GM12878 (cell line): ENCODE data around the gene DPEP1. TPM values are rescaled to one million over a fixed set of nuclear protein-coding genes. Genes with fewer than 3 reads are reported as not detected.

Experiments used
- ATAC-seq: fragments of 200-7000 bp; cut with Tn5 transposase; 3 replicates; pipeline ENCODE4 v1.9.1; 2020; ENCODE audit warnings: mild to moderate bottlenecking, moderate library complexity
- BruUV-seq: library from RNA; stranded (reverse); fragments of 400-500 nt; replicated peaks from 2 replicates; lab custom pipeline; 2021; lab: Mats Ljungman, UMichigan
- CTCF ChIA-PET: fragments of 300-600 bp; sonication (Branson Sonifier 250); formaldehyde crosslinking; extraction: SDS; loops from one replicate; lab custom pipeline; 2021; ENCODE audit warnings: inconsistent platforms; lab: Yijun Ruan, JAX
- POLR2A ChIA-PET: fragments of 350-600 bp; formaldehyde crosslinking; extraction: SDS; loops from one replicate; lab custom pipeline; 2021; ENCODE audit warnings: inconsistent platforms; lab: Charles Lee
- RAD21 ChIA-PET: fragments of 300-600 bp; sonication (Branson Sonifier 250); formaldehyde crosslinking; loops from one replicate; lab custom pipeline; 2023; ENCODE audit warnings: antibody characterized with exemption; ENCODE audit not compliant: unreplicated experiment; lab: Charles Lee
- SMC1A ChIA-PET: fragments of 300-600 bp; sonication (Branson Sonifier 250); formaldehyde crosslinking; loops from one replicate; lab custom pipeline; 2023; ENCODE audit not compliant: unreplicated experiment, uncharacterized antibody; lab: Charles Lee
- DNase-seq: peaks from one replicate; pipeline ENCODE4 v3.0.0-alpha.2; 2011; ENCODE audit warnings: low read depth, low spot score
- FAIRE-seq: peaks from 3 replicates; lab custom pipeline; 2011; peaks lifted over from hg19 to GRCh38; lab: Jason Lieb, UNC
- H2AFZ ChIP-seq: 2 replicates; pipeline ENCODE4 v1.6.0; 2011; ENCODE audit warnings: low read depth, low read length, control low read depth; ENCODE audit not compliant: control insufficient read depth
- H3K27ac ChIP-seq: 2 replicates; pipeline ENCODE4 v1.5.1; 2011; ENCODE audit warnings: control low read depth; ENCODE audit not compliant: control insufficient read depth, insufficient read depth
- H3K27me3 ChIP-seq, 2 experiments: replicated peaks in 1 of 2; 2 replicates each; pipeline versions ENCODE4 v1.6.0 to v1.6.1; 2011; ENCODE audit warnings: low read length in 1 of 2; ENCODE audit not compliant: control insufficient read depth in 2 of 2, insufficient read depth in 2 of 2
- H3K36me3 ChIP-seq, 2 experiments: 2 replicates each; pipeline ENCODE4 v1.5.1; 2011; ENCODE audit warnings: low read length in 1 of 2; ENCODE audit not compliant: control insufficient read depth in 2 of 2, insufficient read depth in 2 of 2
- H3K4me1 ChIP-seq: 2 replicates; pipeline ENCODE4 v1.6.1; 2011; ENCODE audit warnings: mild to moderate bottlenecking, low read length, moderate library complexity, mixed read lengths; ENCODE audit not compliant: control insufficient read depth, insufficient read depth
- H3K4me2 ChIP-seq: 2 replicates; pipeline ENCODE4 v1.6.0; 2011; ENCODE audit warnings: control low read depth; ENCODE audit not compliant: control insufficient read depth, insufficient read depth
- H3K4me3 ChIP-seq: fragments of 200-600 bp; sonication (generic); 2 replicates; pipeline ENCODE4 v1.5.1; 2016
- H3K79me2 ChIP-seq: 2 replicates; pipeline ENCODE4 v1.6.0; 2011; ENCODE audit warnings: low read length; ENCODE audit not compliant: control insufficient read depth, insufficient read depth
- H3K9ac ChIP-seq: 2 replicates; pipeline ENCODE4 v1.8.0; 2011; ENCODE audit warnings: low read length, control low read depth, mixed read lengths; ENCODE audit not compliant: control insufficient read depth, insufficient read depth
- H3K9me3 ChIP-seq: replicated peaks from 3 replicates; pipeline ENCODE4 v1.5.1; 2011; ENCODE audit warnings: mild to moderate bottlenecking, low read length; ENCODE audit not compliant: control insufficient read depth, insufficient read depth
- H4K20me1 ChIP-seq: 2 replicates; pipeline ENCODE4 v1.6.0; 2011; ENCODE audit not compliant: control insufficient read depth, insufficient read depth
- KAT2A ChIP-seq: conservative IDR thresholded peaks from 2 replicates; pipeline ENCODE4 v1.6.1; 2011; ENCODE audit warnings: low read depth, low read length; ENCODE audit not compliant: control insufficient read depth
- RB1 ChIP-seq: fragments of 450-650 bp; formaldehyde crosslinking; IDR thresholded peaks from 2 replicates; pipeline ENCODE4 v1.6.1; 2017; ENCODE audit warnings: mild to moderate bottlenecking, borderline replicate concordance
- WGBS: methylation state at CpG from one replicate; pipeline ENCODE4 v1.1.6; 2016; ENCODE audit warnings: low lambda C conversion rate; ENCODE audit not compliant: insufficient replicate concordance, insufficient coverage; ENCODE audit errors: missing lambda C conversion rate; 5-methylcytosine and 5-hydroxymethylcytosine counted together
- in situ Hi-C: fragments of 300-500 bp; cut with MboI; formaldehyde crosslinking; loops from 9 replicates; pipeline ENCODE4 v1.14.3; 2018; ENCODE audit warnings: mixed read lengths
- intact Hi-C: fragments of 100-400 bp; cut with micrococcal nuclease; formaldehyde crosslinking; loops from one replicate; pipeline ENCODE4 v1.14.2; 2022; ENCODE audit not compliant: unreplicated experiment
- polyA plus RNA-seq, 11 experiments: library from polyadenylated mRNA; depleted of rRNA in 4 of 11; unstranded in 6 of 11; stranded (reverse) in 5 of 11; fragments of >200 nt; fragmentation: Nextera tagmentation in 4 of 11; fragmentation: Illumina TruSeq in 1 of 11; extraction: Ambion mirVana in 4 of 11; extraction: Trizol in 1 of 11; gene quantifications; 1 replicate in 1 of 11; 2 replicates in 10 of 11; pipeline versions ENCODE4 v1.2.1 to v1.2.3, GENCODE V29; 2011 to 2016; ENCODE audit warnings: inconsistent platforms in 2 of 11, missing spikeins in 2 of 11, low read depth in 1 of 11
- total RNA-seq, 4 experiments: library from RNA; depleted of rRNA in 3 of 4; stranded (reverse); fragments of >200 nt in 3 of 4; fragmentation: Illumina TruSeq in 1 of 4; extraction: Trizol in 1 of 4; gene quantifications; 2 replicates each; pipeline versions ENCODE4 v1.2.1 to v1.2.3, GENCODE V29; 2013 to 2021
- TF ChIP-seq, protein P1 (sequence below): fragments of 150-350 bp; IDR thresholded peaks from 2 replicates; pipeline ENCODE4 v1.6.1; 2016; ENCODE audit warnings: low read depth, low read length

DPEP1 gene
- total and polyA plus RNA-seq, 10 of the 15 experiments (the other 5 are each of a cell fraction or from before 2014, with no cell fraction given) = not detected

- Histone ChIP-seq H3K4me2 (no peak overlapping the region), H3K4me3 (no peak overlapping the region), H3K36me3 (peaks cover 9 to 18% of the 10 kb centered on the region in 2 experiments; a peak in 3 of 4 replicates), H3K27me3 (no peaks in the 10 kb centered on the region), H2AFZ (no peak overlapping the region), H3K9ac (no peak overlapping the region), H3K4me1 (peaks cover 5% of the 10 kb centered on the region), H3K9me3 (no peaks in the 10 kb centered on the region), H3K79me2 (peaks cover 27% of the 10 kb centered on the region), H3K27ac (no peak overlapping the region), H4K20me1 (no peaks in the 10 kb centered on the region)
- intact Hi-C loops = no loop called here
- BruUV-seq = no TSS peak
- in situ Hi-C loops = no loop called here
- SMC1A ChIA-PET = no interaction called here
- POLR2A ChIA-PET = no interaction called here
- no peak for ATAC-seq
- FAIRE-seq = no peak
- CTCF ChIA-PET = interaction anchor here (1.3 kb wide), 1 partner anchor 10 kb away, joined by 3 read pairs; no protein-coding TSS in a partner anchor
- TF ChIP-seq, protein P1, sequence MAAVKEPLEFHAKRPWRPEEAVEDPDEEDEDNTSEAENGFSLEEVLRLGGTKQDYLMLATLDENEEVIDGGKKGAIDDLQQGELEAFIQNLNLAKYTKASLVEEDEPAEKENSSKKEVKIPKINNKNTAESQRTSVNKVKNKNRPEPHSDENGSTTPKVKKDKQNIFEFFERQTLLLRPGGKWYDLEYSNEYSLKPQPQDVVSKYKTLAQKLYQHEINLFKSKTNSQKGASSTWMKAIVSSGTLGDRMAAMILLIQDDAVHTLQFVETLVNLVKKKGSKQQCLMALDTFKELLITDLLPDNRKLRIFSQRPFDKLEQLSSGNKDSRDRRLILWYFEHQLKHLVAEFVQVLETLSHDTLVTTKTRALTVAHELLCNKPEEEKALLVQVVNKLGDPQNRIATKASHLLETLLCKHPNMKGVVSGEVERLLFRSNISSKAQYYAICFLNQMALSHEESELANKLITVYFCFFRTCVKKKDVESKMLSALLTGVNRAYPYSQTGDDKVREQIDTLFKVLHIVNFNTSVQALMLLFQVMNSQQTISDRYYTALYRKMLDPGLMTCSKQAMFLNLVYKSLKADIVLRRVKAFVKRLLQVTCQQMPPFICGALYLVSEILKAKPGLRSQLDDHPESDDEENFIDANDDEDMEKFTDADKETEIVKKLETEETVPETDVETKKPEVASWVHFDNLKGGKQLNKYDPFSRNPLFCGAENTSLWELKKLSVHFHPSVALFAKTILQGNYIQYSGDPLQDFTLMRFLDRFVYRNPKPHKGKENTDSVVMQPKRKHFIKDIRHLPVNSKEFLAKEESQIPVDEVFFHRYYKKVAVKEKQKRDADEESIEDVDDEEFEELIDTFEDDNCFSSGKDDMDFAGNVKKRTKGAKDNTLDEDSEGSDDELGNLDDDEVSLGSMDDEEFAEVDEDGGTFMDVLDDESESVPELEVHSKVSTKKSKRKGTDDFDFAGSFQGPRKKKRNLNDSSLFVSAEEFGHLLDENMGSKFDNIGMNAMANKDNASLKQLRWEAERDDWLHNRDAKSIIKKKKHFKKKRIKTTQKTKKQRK = no peak
- TF ChIP-seq KAT2A (no peak), RB1 (no peak)
- RAD21 ChIA-PET = no interaction called here
- WGBS = 98% methylated on average over 10 of the region's 15 CpGs
- DNase-seq = no peak
These were observed 38.1 kb downstream of the DPEP1 start for GRCh38 chr16:89651584-89651983.
